Measurements from ENCODE around the gene TECTB. TPM values are rescaled to one million over a fixed set of nuclear protein-coding genes. Genes with fewer than 3 reads are reported as not detected.
A peak's percentile ranks its signal among the peaks of the same experiment; 100 is the strongest.

Gene TECTB
- total RNA-seq, 1 donor: not detected

DNA sequence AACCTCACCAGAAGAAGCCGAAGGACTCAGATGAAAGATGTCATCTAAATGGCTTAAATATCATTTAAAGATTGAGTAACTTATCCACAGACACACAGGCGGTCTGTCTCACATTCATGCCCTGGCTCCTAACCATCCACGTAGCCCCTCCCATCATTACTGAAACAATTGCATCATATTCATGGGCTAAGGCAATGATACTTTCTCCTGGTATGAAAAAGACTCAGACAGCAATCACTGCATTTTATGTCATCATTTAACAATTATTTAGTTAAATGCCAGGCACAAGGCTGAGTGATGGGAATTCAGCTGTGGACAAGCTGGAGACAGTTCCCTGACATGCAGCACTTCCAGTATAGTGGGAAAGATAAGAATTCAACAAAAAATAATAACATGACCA is 11.2 kb upstream of the TECTB start:
- H3K4me3 ChIP-seq (ENCODE audit: low read depth, low read length): no peak overlapping the region
- peak; percentile 82 for DNase-seq (ENCODE audit: low read depth)
- TF ChIP-seq, protein P1, sequence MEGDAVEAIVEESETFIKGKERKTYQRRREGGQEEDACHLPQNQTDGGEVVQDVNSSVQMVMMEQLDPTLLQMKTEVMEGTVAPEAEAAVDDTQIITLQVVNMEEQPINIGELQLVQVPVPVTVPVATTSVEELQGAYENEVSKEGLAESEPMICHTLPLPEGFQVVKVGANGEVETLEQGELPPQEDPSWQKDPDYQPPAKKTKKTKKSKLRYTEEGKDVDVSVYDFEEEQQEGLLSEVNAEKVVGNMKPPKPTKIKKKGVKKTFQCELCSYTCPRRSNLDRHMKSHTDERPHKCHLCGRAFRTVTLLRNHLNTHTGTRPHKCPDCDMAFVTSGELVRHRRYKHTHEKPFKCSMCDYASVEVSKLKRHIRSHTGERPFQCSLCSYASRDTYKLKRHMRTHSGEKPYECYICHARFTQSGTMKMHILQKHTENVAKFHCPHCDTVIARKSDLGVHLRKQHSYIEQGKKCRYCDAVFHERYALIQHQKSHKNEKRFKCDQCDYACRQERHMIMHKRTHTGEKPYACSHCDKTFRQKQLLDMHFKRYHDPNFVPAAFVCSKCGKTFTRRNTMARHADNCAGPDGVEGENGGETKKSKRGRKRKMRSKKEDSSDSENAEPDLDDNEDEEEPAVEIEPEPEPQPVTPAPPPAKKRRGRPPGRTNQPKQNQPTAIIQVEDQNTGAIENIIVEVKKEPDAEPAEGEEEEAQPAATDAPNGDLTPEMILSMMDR (IDR thresholded peaks at IDR 0.05; ENCODE audit: insufficient read depth, low read length): no peak

DNA sequence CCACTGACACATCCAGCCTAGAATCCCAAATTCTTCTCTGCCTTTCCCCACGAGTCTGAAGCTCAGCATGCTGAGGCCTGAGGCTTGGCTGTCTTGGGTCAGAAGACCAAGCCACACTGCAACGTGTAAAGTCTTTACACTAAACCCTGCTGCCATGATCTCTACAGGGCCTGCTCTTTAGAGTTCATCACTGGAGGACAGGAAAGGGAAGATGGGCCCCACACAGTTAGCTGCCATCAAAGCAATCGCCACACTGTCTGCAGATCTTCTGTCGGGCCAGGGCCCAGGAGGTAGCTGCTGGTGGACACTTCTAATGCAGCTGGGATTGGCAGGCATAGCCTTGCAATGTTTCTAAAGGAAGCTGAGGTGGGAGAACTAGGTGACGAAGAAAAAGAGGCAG is 8.4 kb upstream of the TECTB start:
- no peak for DNase-seq (ENCODE audit: low read depth)
- TF ChIP-seq, protein P1 (IDR thresholded peaks at IDR 0.05; ENCODE audit: insufficient read depth, low read length): no peak
- H3K4me3 ChIP-seq (ENCODE audit: low read depth, low read length): no peak overlapping the region

DNA sequence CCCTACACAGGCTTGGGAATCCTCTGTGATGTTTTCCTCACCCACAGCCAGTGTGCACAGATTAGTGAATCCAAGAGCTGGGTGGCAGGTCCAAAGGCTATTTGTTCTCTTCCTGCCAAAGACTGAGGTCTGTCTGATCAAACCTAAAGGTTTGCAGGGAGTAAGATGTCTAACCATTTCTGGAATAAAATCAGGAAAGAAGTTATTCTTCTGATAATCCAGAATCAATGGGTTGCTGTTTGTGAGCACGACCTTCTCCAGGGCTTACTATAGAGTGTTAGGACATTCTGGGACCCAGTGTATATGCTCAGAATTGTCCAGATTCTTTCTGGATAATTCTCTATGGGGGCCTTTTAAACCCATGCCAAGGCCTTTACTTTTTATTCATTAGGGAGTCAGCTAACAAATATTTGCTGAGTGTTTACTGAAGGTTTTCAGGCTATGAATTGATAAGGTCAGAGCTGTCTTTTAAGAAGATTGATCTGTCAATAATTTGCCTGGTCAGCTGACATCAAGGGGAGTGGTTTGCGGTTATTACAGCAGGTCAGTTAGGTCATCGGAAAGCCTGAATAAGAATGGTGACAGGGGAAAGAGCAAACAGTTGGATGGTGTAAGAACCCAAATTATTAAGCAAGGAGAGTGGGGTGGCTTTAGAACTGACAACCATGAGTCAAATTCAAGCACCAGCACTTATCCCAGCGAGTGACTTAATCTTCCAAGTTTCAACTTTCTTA is 7.5 kb upstream of the TECTB start:
- no peak for DNase-seq (ENCODE audit: low read depth)
- no peak overlapping the region for H3K4me3 ChIP-seq (ENCODE audit: low read depth, low read length)
- TF ChIP-seq, protein P1 (IDR thresholded peaks at IDR 0.05; ENCODE audit: insufficient read depth, low read length): no peak

DNA sequence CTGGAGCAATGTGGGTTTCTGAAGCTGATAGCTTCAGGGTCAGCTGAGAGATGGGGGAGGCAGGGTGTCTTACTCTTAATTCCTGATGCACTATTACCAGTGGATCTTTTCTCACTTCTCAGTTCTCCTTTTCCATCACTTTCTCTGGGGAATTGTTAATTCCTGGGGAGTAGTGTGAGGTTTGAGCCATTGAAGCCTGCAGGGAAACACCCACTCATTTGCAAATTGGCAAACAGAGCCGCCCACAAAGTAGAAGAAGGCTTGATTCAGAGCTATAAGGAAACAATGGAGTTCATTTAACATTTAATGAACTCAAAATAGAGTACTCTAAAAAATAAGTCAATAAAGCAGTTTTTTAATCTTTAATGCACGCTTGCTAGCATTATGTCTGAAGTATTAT is 4.3 kb upstream of the TECTB start:
- no peak for DNase-seq (ENCODE audit: low read depth)
- TF ChIP-seq, protein P1 (IDR thresholded peaks at IDR 0.05; ENCODE audit: insufficient read depth, low read length): no peak
- H3K4me3 ChIP-seq (ENCODE audit: low read depth, low read length): no peak overlapping the region

DNA sequence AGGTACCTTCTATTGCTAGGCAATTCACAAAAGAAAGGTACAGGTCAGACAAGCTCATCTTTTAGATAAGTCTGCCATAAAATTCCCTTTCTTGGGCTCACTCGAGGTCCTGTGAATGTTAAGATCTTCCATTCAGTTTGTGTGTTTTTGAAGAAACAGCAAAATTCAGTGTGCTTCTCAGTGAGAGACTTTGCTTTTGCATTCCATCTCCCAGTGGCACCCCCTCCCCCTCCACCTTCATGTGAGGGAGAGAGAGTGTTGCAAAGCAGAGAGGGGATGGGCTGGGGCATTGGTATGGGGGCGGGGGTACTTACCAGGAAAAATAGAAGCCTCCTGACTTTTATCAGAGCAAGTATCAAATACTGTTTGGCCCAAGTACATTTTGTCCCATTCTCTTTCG is 3.8 kb upstream of the TECTB start:
- TF ChIP-seq, protein P1 (IDR thresholded peaks at IDR 0.05; ENCODE audit: insufficient read depth, low read length): no peak
- H3K4me3 ChIP-seq (ENCODE audit: low read depth, low read length): no peak overlapping the region

DNA sequence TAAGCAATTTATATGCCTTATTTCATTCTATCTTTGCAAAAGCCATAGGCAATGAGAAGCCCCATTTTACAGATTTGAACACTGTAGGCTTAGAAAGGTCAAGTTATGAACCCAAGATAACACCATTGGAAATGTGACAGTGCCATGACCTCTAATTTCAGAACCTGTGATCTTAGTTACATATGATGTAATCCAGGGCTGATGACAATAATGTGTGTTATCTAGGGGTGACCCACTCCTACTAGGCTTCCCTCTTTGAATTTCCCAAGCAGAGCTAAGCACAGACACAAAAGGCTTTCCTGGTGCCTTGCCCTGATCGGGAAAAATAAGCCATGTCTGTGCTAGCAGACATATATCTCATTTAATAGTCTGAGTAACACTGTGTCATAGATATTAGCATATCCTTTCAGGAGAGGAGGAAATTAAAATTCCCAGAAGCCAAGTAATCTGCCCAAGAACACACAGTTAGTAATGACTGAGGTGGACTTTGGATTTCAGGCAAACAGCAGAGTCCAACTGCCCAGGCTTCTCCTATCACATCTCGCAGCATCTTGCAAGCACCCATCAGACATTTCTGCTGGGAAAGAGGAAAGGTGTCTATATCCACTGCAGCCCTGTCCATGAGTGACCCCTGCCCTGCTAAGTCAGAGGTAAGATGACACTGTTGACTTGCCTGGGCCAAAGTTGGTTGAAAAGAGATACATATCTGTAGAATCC is 2.8 kb upstream of the TECTB start:
- no peak for DNase-seq (ENCODE audit: low read depth)
- no peak overlapping the region for H3K4me3 ChIP-seq (ENCODE audit: low read depth, low read length)
- TF ChIP-seq, protein P1 (IDR thresholded peaks at IDR 0.05; ENCODE audit: insufficient read depth, low read length): no peak

More for the DNA sequence above, 3.8 kb upstream of the TECTB start:
- no peak for DNase-seq (ENCODE audit: low read depth)

Data from fibroblast of the aortic adventitia (primary cell).